Vagina (tissue), 2 donors: ENCODE data around the gene AXIN1.
"Not testable (repeated sequence)": the region's sequence is repeated elsewhere in the genome, so short reads cannot be mapped to it uniquely, and the experiment has no call there.

Source experiments
- POLR2A ChIP-seq, 2 donors: fragments of 450-650 bp; IDR thresholded peaks; one replicate each; pipeline ENCODE4 v1.6.1; 2017; ENCODE audit warnings: antibody characterized with exemption in 2 of 2, mild to moderate bottlenecking in 2 of 2, moderate library complexity in 2 of 2
- TF ChIP-seq, protein P1 (sequence below), 3 experiments: fragments of 450-650 bp in 2 of 3; fragments of 200-600 bp in 1 of 3; sonication (generic) in 1 of 3; IDR thresholded peaks; one replicate each; pipeline ENCODE4 v1.5.1; 2017 to 2019; ENCODE audit warnings: antibody characterized with exemption in 3 of 3, mild to moderate bottlenecking in 2 of 3, moderate library complexity in 2 of 3

DNA sequence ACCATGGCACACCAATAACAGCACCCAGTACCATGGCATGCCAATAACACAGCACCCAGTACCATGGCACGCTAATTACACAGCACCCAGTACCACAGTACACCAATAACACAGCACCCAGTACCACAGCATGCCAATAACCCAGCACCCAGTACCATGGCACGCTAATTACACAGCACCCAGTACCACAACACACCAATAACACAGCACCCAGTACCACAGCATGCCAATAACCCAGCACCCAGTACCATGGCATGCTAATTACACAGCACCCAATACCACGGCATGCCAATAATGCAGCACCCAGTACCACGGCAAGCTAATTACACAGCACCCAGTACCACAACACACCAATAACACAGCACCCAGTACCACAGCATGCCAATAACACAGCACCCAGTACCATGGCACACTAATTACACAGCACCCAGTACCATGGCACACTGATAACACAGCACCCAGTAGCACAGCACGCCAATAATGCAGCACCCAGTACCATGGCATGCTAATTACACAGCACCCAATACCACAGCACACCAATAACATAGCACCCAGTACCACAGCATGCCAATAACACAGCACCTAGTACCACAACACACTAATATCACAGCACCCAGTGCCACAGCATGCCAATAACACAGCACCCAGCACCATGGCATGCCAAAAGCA lies 18.2 kb downstream of the AXIN1 start:
- TF ChIP-seq, protein P1, sequence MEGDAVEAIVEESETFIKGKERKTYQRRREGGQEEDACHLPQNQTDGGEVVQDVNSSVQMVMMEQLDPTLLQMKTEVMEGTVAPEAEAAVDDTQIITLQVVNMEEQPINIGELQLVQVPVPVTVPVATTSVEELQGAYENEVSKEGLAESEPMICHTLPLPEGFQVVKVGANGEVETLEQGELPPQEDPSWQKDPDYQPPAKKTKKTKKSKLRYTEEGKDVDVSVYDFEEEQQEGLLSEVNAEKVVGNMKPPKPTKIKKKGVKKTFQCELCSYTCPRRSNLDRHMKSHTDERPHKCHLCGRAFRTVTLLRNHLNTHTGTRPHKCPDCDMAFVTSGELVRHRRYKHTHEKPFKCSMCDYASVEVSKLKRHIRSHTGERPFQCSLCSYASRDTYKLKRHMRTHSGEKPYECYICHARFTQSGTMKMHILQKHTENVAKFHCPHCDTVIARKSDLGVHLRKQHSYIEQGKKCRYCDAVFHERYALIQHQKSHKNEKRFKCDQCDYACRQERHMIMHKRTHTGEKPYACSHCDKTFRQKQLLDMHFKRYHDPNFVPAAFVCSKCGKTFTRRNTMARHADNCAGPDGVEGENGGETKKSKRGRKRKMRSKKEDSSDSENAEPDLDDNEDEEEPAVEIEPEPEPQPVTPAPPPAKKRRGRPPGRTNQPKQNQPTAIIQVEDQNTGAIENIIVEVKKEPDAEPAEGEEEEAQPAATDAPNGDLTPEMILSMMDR (IDR thresholded peaks at IDR 0.05): not testable (repeated sequence)
- TF ChIP-seq POLR2A (IDR thresholded peaks at IDR 0.05): not testable (repeated sequence)
